Measurements from ENCODE around the gene CDH12.

GRCh38 chr5:22590677-22591268 lies 262.4 kb downstream of the CDH12 start:
- TF ChIP-seq CTCF (IDR thresholded peaks at IDR 0.05; ENCODE audit: extremely low read depth in 1 of 2, insufficient read depth in 1 of 2, low read depth in 1 of 2, low read length in 2 of 2): no peak
- no peak for TF ChIP-seq EZH2 (IDR thresholded peaks at IDR 0.05; ENCODE audit: borderline replicate concordance, low read depth, low read length, severe bottlenecking)
- TF ChIP-seq POLR2AphosphoS5 (IDR thresholded peaks at IDR 0.05; ENCODE audit: insufficient read depth, low read depth, low read length): no peak
- TF ChIP-seq POLR2A (IDR thresholded peaks at IDR 0.05; ENCODE audit: low read depth, low read length): no peak

Data from endothelial cell of umbilical vein (primary cell).